Liver (tissue), 9 donors: ENCODE measurements around the gene CPAMD8. TPM values are rescaled to one million over a fixed set of nuclear protein-coding genes. Genes with fewer than 3 reads are reported as not detected.

Experiments used
- DNase-seq: peaks from one replicate; pipeline ENCODE4 v3.0.0-alpha.2; 2017; ENCODE audit warnings: low spot score
- H3K27ac ChIP-seq, 2 donors: one replicate each; pipeline ENCODE4 v1.7.0; 2013; ENCODE audit warnings: inconsistent platforms in 2 of 2, low read length in 2 of 2, control low read depth in 1 of 2, low read depth in 1 of 2, mild to moderate bottlenecking in 1 of 2
- H3K27me3 ChIP-seq, 4 donors: one replicate each; pipeline versions ENCODE4 v1.6.1 to v1.7.0; 2013; ENCODE audit warnings: low read length in 3 of 4, inconsistent platforms in 1 of 4, mild to moderate bottlenecking in 1 of 4, moderate library complexity in 1 of 4; ENCODE audit not compliant: control insufficient read depth in 4 of 4, insufficient read depth in 4 of 4
- H3K36me3 ChIP-seq, 4 donors: one replicate each; pipeline versions ENCODE4 v1.6.1 to v1.7.0; 2013; ENCODE audit warnings: low read length in 3 of 4, mild to moderate bottlenecking in 3 of 4, low read depth in 1 of 4, moderate library complexity in 1 of 4; ENCODE audit not compliant: control insufficient read depth in 4 of 4, insufficient read depth in 3 of 4
- H3K4me1 ChIP-seq, 4 donors: one replicate each; pipeline versions ENCODE4 v1.6.1 to v1.7.0; 2013; ENCODE audit warnings: low read length in 3 of 4, mild to moderate bottlenecking in 3 of 4, moderate library complexity in 1 of 4; ENCODE audit not compliant: control insufficient read depth in 4 of 4, insufficient read depth in 4 of 4
- H3K4me3 ChIP-seq, 3 donors: one replicate each; pipeline versions ENCODE4 v1.6.1 to v1.7.0; 2013; ENCODE audit warnings: low read length in 3 of 3, control low read depth in 1 of 3, low read depth in 1 of 3, mild to moderate bottlenecking in 1 of 3
- H3K9ac ChIP-seq, 2 donors: one replicate each; pipeline ENCODE4 v1.7.0; 2013; ENCODE audit warnings: low read length in 2 of 2, mild to moderate bottlenecking in 2 of 2, moderate library complexity in 2 of 2, control low read depth in 1 of 2, low read depth in 1 of 2
- H3K9me3 ChIP-seq, 4 donors: one replicate each; pipeline versions ENCODE4 v1.6.1 to v1.7.0; 2013; ENCODE audit warnings: low read length in 3 of 4; ENCODE audit not compliant: control insufficient read depth in 4 of 4
- EGR1 ChIP-seq, 2 donors: IDR thresholded peaks; 2 replicates each; pipeline ENCODE4 v1.6.1; 2016 to 2018; ENCODE audit warnings: antibody characterized with exemption in 2 of 2, low read depth in 2 of 2
- FOXA1 ChIP-seq: IDR thresholded peaks from 2 replicates; pipeline ENCODE4 v1.6.1; 2016; ENCODE audit warnings: antibody characterized with exemption
- FOXA2 ChIP-seq: IDR thresholded peaks from 2 replicates; pipeline ENCODE4 v1.6.1; 2016; ENCODE audit warnings: antibody characterized with exemption
- GABPA ChIP-seq, 2 donors: IDR thresholded peaks in 1 of 2; conservative IDR thresholded peaks in 1 of 2; 2 replicates each; pipeline ENCODE4 v1.6.1; 2016; ENCODE audit warnings: antibody characterized with exemption in 2 of 2, mild to moderate bottlenecking in 1 of 2, moderate library complexity in 1 of 2
- HNF4A ChIP-seq, 2 donors: conservative IDR thresholded peaks; 2 replicates each; pipeline ENCODE4 v1.6.1; 2016; ENCODE audit warnings: antibody characterized with exemption in 2 of 2, mild to moderate bottlenecking in 2 of 2
- HNF4G ChIP-seq: IDR thresholded peaks from 2 replicates; pipeline ENCODE4 v1.6.1; 2016; ENCODE audit warnings: antibody characterized with exemption
- JUND ChIP-seq, 2 donors: IDR thresholded peaks; 2 replicates each; pipeline ENCODE4 v1.6.1; 2016; ENCODE audit warnings: antibody characterized with exemption in 2 of 2
- NR2F2 ChIP-seq: IDR thresholded peaks from 2 replicates; pipeline ENCODE4 v1.6.1; 2016; ENCODE audit warnings: antibody characterized with exemption
- RAD21 ChIP-seq, 2 donors: IDR thresholded peaks; 2 replicates each; pipeline ENCODE4 v1.6.1; 2016; ENCODE audit warnings: antibody characterized with exemption in 2 of 2, mild to moderate bottlenecking in 2 of 2
- RXRA ChIP-seq, 2 donors: IDR thresholded peaks; 2 replicates each; pipeline ENCODE4 v1.6.1; 2017 to 2018; ENCODE audit warnings: antibody characterized with exemption in 2 of 2, mild to moderate bottlenecking in 1 of 2
- SP1 ChIP-seq: IDR thresholded peaks from 2 replicates; pipeline ENCODE4 v1.6.1; 2018; ENCODE audit warnings: antibody characterized with exemption, mild to moderate bottlenecking
- TAF1 ChIP-seq: conservative IDR thresholded peaks from 2 replicates; pipeline ENCODE4 v1.6.1; 2016; ENCODE audit warnings: antibody characterized with exemption, mild to moderate bottlenecking
- YY1 ChIP-seq: IDR thresholded peaks from 2 replicates; pipeline ENCODE4 v1.6.1; 2016; ENCODE audit warnings: antibody characterized with exemption, mild to moderate bottlenecking
- WGBS: extraction: QIAGEN DNeasy Blood & Tissue Kit; methylation state at CpG from one replicate; pipeline ENCODE4 v1.1.7; 2013; 5-methylcytosine and 5-hydroxymethylcytosine counted together
- polyA plus RNA-seq, 2 donors: library from polyadenylated mRNA; stranded (reverse) in 1 of 2; unstranded in 1 of 2; fragments of 200-250 nt in 1 of 2; fragments of >200 nt in 1 of 2; fragmentation: Nextera tagmentation in 1 of 2; extraction: Ambion mirVana in 1 of 2; gene quantifications; one replicate each; pipeline versions ENCODE4 v1.2.1 to v1.2.3, GENCODE V29; 2013 to 2015
- total RNA-seq, 2 donors: library from RNA; depleted of rRNA; stranded (reverse); fragments of >200 nt; gene quantifications; one replicate each; pipeline ENCODE4 v1.2.3, GENCODE V29; 2014
- TF ChIP-seq, protein P1 (sequence below): IDR thresholded peaks from 2 replicates; pipeline ENCODE4 v1.6.1; 2016; ENCODE audit warnings: antibody characterized with exemption
- TF ChIP-seq, protein P2 (sequence below): IDR thresholded peaks from 2 replicates; pipeline ENCODE4 v1.6.1; 2016; ENCODE audit warnings: antibody characterized with exemption
- TF ChIP-seq, protein P3 (sequence below): IDR thresholded peaks from 2 replicates; pipeline ENCODE4 v1.6.1; 2016; ENCODE audit warnings: antibody characterized with exemption
- TF ChIP-seq, protein P4 (sequence below): fragments of 150-350 bp; IDR thresholded peaks from 2 replicates; pipeline ENCODE4 v1.5.1; 2017; ENCODE audit warnings: improper control_type of control experiment, low read depth, low read length; ENCODE audit not compliant: missing input control
- TF ChIP-seq, protein P5 (sequence below): IDR thresholded peaks from 2 replicates; pipeline ENCODE4 v1.6.1; 2016; ENCODE audit warnings: antibody characterized with exemption, mild to moderate bottlenecking
- donor health status: healthy.
- donor health status: healthy.
- donor health status: healthy.
- donor health status: healthy.
- donor health status: healthy.

The CPAMD8 gene
- total and polyA plus RNA-seq, 4 donors, result 0.92 to 1.4 (median 1.1) TPM

DNA sequence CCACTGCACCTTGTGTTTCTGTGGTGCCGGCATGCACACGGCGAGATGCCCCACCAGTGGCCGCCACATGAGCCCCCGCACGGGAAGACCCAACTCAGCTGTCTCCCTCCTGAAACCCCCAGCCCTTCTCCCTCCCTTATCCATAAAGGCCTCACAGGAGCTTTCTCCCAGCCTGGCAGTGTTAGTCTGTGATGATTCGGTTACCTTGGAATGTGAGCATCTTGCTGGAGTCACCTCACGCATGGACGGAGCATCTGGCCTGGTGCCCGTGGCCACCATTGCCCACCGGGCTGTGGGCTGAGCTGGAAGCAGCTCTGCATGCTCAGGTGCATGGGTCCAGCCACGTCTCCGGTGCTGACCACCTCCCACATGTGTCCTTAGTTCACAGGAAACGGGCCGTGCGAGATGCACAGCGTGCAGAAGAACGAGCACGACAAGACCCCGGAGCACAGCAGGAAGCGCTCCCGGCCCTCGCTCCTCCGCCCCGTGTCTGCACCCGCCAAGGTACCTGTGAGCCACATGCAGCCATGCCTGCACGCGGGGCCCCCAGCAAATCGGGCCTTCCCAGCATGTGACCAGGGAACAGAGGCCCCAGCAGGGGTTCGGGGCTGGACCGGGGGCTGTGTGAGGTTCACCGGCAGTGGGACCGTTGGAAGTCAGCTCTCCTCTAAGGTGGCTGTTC is 175.4 kb downstream of the CPAMD8 start:
- Histone ChIP-seq H3K4me3 (no peak overlapping the region), H3K9ac (no peak overlapping the region), H3K27me3 (no peaks in the 10 kb centered on the region), H3K9me3 (no peaks in the 10 kb centered on the region), H3K36me3 (peaks cover 24 to 75% (median 36%) of the 10 kb centered on the region in 4 donors), H3K4me1 (no peaks in the 10 kb centered on the region), H3K27ac (no peak overlapping the region)
- WGBS, result 97% methylated on average over 33 of the region's 33 CpGs
- TF ChIP-seq TAF1, result no peak
- no peak for TF ChIP-seq YY1
- TF ChIP-seq EGR1 (IDR thresholded peaks at IDR 0.05; ENCODE audit: low read depth in 2 of 2), result no peak
- no peak for TF ChIP-seq RAD21 (IDR thresholded peaks at IDR 0.05)
- TF ChIP-seq, protein P1, sequence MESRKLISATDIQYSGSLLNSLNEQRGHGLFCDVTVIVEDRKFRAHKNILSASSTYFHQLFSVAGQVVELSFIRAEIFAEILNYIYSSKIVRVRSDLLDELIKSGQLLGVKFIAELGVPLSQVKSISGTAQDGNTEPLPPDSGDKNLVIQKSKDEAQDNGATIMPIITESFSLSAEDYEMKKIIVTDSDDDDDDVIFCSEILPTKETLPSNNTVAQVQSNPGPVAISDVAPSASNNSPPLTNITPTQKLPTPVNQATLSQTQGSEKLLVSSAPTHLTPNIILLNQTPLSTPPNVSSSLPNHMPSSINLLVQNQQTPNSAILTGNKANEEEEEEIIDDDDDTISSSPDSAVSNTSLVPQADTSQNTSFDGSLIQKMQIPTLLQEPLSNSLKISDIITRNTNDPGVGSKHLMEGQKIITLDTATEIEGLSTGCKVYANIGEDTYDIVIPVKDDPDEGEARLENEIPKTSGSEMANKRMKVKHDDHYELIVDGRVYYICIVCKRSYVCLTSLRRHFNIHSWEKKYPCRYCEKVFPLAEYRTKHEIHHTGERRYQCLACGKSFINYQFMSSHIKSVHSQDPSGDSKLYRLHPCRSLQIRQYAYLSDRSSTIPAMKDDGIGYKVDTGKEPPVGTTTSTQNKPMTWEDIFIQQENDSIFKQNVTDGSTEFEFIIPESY, result no peak
- TF ChIP-seq HNF4A (conservative IDR thresholded peaks at IDR 0.05), result no peak
- no peak for TF ChIP-seq GABPA (IDR thresholded peaks at IDR 0.05 in 1 of 2, conservative IDR thresholded peaks at IDR 0.05 in 1 of 2)
- TF ChIP-seq SP1, result no peak
- DNase-seq, result no peak

DNA sequence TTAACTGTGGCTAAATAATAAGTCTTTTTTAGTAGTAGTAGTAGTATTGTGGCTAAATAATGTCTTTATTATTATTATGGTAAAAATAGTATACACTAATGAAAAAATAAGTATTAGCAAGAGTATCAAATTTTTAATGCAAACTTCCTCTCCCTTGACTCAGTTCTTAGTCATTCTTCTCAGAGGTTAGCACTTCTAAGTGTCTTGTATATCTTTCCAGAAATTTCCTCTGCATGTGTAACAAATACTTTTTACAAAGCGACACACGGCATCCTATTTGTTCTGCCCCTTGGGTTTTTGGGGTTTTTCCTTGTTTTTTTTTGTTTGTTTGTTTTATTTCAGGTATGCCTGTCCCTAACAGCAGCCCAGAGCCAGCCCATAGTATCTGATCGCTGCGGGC is 176.5 kb downstream of the CPAMD8 start:
- no peaks in the 10 kb centered on the region for H3K4me1 ChIP-seq
- 99% methylated on average over 4 of the region's 4 CpGs for WGBS
- no peaks in the 10 kb centered on the region for H3K27me3 ChIP-seq
- TF ChIP-seq, protein P2, sequence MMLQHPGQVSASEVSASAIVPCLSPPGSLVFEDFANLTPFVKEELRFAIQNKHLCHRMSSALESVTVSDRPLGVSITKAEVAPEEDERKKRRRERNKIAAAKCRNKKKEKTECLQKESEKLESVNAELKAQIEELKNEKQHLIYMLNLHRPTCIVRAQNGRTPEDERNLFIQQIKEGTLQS, result no peak
- TF ChIP-seq JUND (IDR thresholded peaks at IDR 0.05) (no peak), RXRA (IDR thresholded peaks at IDR 0.05) (no peak), EGR1 (IDR thresholded peaks at IDR 0.05; ENCODE audit: low read depth in 2 of 2) (no peak), GABPA (IDR thresholded peaks at IDR 0.05 in 1 of 2, conservative IDR thresholded peaks at IDR 0.05 in 1 of 2) (no peak), TAF1 (no peak), RAD21 (IDR thresholded peaks at IDR 0.05) (no peak), HNF4A (conservative IDR thresholded peaks at IDR 0.05) (no peak), FOXA1 (no peak), FOXA2 (no peak), NR2F2 (no peak), SP1 (no peak), HNF4G (no peak)
- TF ChIP-seq, protein P3, sequence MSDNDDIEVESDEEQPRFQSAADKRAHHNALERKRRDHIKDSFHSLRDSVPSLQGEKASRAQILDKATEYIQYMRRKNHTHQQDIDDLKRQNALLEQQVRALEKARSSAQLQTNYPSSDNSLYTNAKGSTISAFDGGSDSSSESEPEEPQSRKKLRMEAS, result no peak
- TF ChIP-seq, protein P4, sequence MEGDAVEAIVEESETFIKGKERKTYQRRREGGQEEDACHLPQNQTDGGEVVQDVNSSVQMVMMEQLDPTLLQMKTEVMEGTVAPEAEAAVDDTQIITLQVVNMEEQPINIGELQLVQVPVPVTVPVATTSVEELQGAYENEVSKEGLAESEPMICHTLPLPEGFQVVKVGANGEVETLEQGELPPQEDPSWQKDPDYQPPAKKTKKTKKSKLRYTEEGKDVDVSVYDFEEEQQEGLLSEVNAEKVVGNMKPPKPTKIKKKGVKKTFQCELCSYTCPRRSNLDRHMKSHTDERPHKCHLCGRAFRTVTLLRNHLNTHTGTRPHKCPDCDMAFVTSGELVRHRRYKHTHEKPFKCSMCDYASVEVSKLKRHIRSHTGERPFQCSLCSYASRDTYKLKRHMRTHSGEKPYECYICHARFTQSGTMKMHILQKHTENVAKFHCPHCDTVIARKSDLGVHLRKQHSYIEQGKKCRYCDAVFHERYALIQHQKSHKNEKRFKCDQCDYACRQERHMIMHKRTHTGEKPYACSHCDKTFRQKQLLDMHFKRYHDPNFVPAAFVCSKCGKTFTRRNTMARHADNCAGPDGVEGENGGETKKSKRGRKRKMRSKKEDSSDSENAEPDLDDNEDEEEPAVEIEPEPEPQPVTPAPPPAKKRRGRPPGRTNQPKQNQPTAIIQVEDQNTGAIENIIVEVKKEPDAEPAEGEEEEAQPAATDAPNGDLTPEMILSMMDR, result no peak
- TF ChIP-seq, protein P5, sequence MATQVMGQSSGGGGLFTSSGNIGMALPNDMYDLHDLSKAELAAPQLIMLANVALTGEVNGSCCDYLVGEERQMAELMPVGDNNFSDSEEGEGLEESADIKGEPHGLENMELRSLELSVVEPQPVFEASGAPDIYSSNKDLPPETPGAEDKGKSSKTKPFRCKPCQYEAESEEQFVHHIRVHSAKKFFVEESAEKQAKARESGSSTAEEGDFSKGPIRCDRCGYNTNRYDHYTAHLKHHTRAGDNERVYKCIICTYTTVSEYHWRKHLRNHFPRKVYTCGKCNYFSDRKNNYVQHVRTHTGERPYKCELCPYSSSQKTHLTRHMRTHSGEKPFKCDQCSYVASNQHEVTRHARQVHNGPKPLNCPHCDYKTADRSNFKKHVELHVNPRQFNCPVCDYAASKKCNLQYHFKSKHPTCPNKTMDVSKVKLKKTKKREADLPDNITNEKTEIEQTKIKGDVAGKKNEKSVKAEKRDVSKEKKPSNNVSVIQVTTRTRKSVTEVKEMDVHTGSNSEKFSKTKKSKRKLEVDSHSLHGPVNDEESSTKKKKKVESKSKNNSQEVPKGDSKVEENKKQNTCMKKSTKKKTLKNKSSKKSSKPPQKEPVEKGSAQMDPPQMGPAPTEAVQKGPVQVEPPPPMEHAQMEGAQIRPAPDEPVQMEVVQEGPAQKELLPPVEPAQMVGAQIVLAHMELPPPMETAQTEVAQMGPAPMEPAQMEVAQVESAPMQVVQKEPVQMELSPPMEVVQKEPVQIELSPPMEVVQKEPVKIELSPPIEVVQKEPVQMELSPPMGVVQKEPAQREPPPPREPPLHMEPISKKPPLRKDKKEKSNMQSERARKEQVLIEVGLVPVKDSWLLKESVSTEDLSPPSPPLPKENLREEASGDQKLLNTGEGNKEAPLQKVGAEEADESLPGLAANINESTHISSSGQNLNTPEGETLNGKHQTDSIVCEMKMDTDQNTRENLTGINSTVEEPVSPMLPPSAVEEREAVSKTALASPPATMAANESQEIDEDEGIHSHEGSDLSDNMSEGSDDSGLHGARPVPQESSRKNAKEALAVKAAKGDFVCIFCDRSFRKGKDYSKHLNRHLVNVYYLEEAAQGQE, result no peak
- TF ChIP-seq, protein P1, result no peak
- H3K9me3 ChIP-seq, result no peaks in the 10 kb centered on the region
- no peak for DNase-seq
- H3K27ac ChIP-seq, result no peak overlapping the region
- peaks cover 24 to 77% (median 39%) of the 10 kb centered on the region in 4 donors for H3K36me3 ChIP-seq
- H3K4me3 ChIP-seq, result no peak overlapping the region
- H3K9ac ChIP-seq, result no peak overlapping the region
